Mesenchymal stem cell (in vitro differentiated cells and primary cell): ENCODE results near the gene DENND4B.

ENCODE experiments used
- DNase-seq: peaks from one replicate; pipeline ENCODE4 v3.0.0-alpha.2; 2013
- H2AFZ ChIP-seq: one replicate; pipeline ENCODE4 v1.6.1; 2013; ENCODE audit warnings: low read depth, mild to moderate bottlenecking, control low read depth, inconsistent platforms, low read length, moderate library complexity
- H2AK5ac ChIP-seq: 2 replicates; pipeline ENCODE4 v1.6.1; 2013; ENCODE audit warnings: low read length, moderate library complexity, mild to moderate bottlenecking, inconsistent platforms; ENCODE audit not compliant: severe bottlenecking
- H2BK120ac ChIP-seq: one replicate; pipeline ENCODE4 v1.6.1; 2013; ENCODE audit warnings: low read depth, mild to moderate bottlenecking, inconsistent platforms, low read length, moderate library complexity
- H2BK12ac ChIP-seq, 2 experiments: one replicate each; pipeline ENCODE4 v1.6.1; 2013; ENCODE audit warnings: inconsistent platforms in 2 of 2, low read length in 2 of 2, mild to moderate bottlenecking in 2 of 2, moderate library complexity in 2 of 2, control low read depth in 1 of 2
- H2BK15ac ChIP-seq: one replicate; pipeline ENCODE4 v1.6.1; 2013; ENCODE audit warnings: mild to moderate bottlenecking, low read depth, inconsistent platforms; ENCODE audit not compliant: poor library complexity, severe bottlenecking
- H2BK5ac ChIP-seq: 2 replicates; pipeline ENCODE4 v1.6.1; 2013; ENCODE audit warnings: low read depth, mild to moderate bottlenecking, low read length, control low read depth, inconsistent platforms; ENCODE audit not compliant: poor library complexity, severe bottlenecking
- H3K14ac ChIP-seq, 2 experiments: one replicate each; pipeline ENCODE4 v1.6.1; 2013; ENCODE audit warnings: inconsistent platforms in 2 of 2, low read length in 2 of 2, control low read depth in 1 of 2, mild to moderate bottlenecking in 1 of 2, moderate library complexity in 1 of 2
- H3K18ac ChIP-seq, 2 experiments: one replicate each; pipeline ENCODE4 v1.6.1; 2013; ENCODE audit warnings: inconsistent platforms in 2 of 2, low read length in 2 of 2, control low read depth in 1 of 2, low read depth in 1 of 2, mild to moderate bottlenecking in 1 of 2
- H3K23ac ChIP-seq, 2 experiments: one replicate each; pipeline ENCODE4 v1.6.1; 2013; ENCODE audit warnings: inconsistent platforms in 2 of 2, low read length in 2 of 2, mild to moderate bottlenecking in 2 of 2, moderate library complexity in 2 of 2, control low read depth in 1 of 2
- H3K27ac ChIP-seq: 2 replicates; pipeline ENCODE4 v1.5.1; 2013; ENCODE audit warnings: mild to moderate bottlenecking, moderate library complexity, low read length, control low read depth, inconsistent platforms; ENCODE audit not compliant: poor library complexity, severe bottlenecking
- H3K27me3 ChIP-seq, 2 experiments: 2 replicates each; pipeline versions ENCODE4 v1.6.1 to v1.7.0; 2013; ENCODE audit warnings: low read length in 2 of 2, mild to moderate bottlenecking in 2 of 2, moderate library complexity in 2 of 2, control low read depth in 1 of 2, inconsistent platforms in 1 of 2; ENCODE audit not compliant: control insufficient read depth in 1 of 2, insufficient read depth in 1 of 2
- H3K36me3 ChIP-seq, 2 experiments: 2 replicates each; pipeline versions ENCODE4 v1.6.1 to v1.7.0; 2013; ENCODE audit warnings: low read length in 2 of 2, control low read depth in 1 of 2, inconsistent platforms in 1 of 2, low read depth in 1 of 2, mild to moderate bottlenecking in 1 of 2; ENCODE audit not compliant: insufficient read depth in 2 of 2, control insufficient read depth in 1 of 2
- H3K4ac ChIP-seq, 2 experiments: one replicate each; pipeline ENCODE4 v1.6.1; 2013; ENCODE audit warnings: inconsistent platforms in 2 of 2, low read length in 2 of 2, mild to moderate bottlenecking in 2 of 2, moderate library complexity in 2 of 2, control low read depth in 1 of 2, low read depth in 1 of 2
- H3K4me1 ChIP-seq: 2 replicates; pipeline ENCODE4 v1.6.1; 2013; ENCODE audit warnings: low read depth, low read length, control low read depth; ENCODE audit not compliant: control insufficient read depth, insufficient read depth
- H3K4me2 ChIP-seq: 2 replicates; pipeline ENCODE4 v1.6.1; 2013; ENCODE audit warnings: low read length, mild to moderate bottlenecking, inconsistent platforms; ENCODE audit not compliant: poor library complexity, severe bottlenecking
- H3K4me3 ChIP-seq, 2 experiments: 2 replicates each; pipeline versions ENCODE4 v1.5.1 to v1.7.0; 2013; ENCODE audit warnings: low read length in 2 of 2, mild to moderate bottlenecking in 2 of 2, control low read depth in 1 of 2, low read depth in 1 of 2; ENCODE audit not compliant: insufficient read depth in 1 of 2
- H3K79me1 ChIP-seq: replicated peaks from 2 replicates; pipeline ENCODE4 v1.6.1; 2013; ENCODE audit warnings: mild to moderate bottlenecking, control low read depth, low read length, inconsistent platforms; ENCODE audit not compliant: poor library complexity, severe bottlenecking
- H3K9ac ChIP-seq: 2 replicates; pipeline ENCODE4 v1.7.0; 2013; ENCODE audit warnings: mild to moderate bottlenecking, low read length, moderate library complexity
- H3K9me3 ChIP-seq: 2 replicates; pipeline ENCODE4 v1.7.0; 2013; ENCODE audit warnings: mild to moderate bottlenecking, low read length; ENCODE audit not compliant: control insufficient read depth
- H4K8ac ChIP-seq: one replicate; pipeline ENCODE4 v1.6.1; 2013; ENCODE audit warnings: inconsistent platforms, mild to moderate bottlenecking, low read length, moderate library complexity
- H4K91ac ChIP-seq: one replicate; pipeline ENCODE4 v1.6.1; 2013; ENCODE audit warnings: mild to moderate bottlenecking, low read length, inconsistent platforms
- WGBS: methylation state at CpG from one replicate; pipeline ENCODE4 v1.1.7; 2013; ENCODE audit warnings: mixed read lengths; 5-methylcytosine and 5-hydroxymethylcytosine counted together

DENND4B gene

DNA sequence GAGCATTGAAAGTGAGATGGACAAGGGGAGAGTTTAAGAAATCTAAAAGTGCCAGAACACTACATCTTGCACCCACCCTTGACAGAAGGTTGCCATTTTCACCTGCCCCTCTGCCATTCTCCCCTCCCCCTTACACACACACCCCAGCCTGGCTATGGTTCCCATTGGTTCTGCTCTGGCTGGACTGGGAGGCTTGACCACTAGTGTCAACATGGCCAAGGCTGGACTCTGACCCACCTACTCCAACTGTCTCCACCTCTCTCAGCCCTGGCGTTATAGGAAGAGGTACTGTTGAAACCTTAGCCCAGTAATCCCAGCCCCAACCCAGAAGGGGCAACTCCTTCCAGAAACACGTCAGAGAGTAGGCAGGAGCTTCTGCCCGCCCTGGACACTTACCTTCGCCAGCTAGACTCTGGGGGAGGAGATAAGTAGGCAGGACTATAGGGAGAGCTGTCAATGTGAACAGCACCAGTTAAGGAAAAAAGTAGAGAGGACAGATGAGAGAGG, 7.4 kb upstream of the DENND4B start:
- Histone ChIP-seq H3K14ac (no peak overlapping the region), H2AK5ac (no peak overlapping the region), H2BK5ac (no peak overlapping the region), H3K4me2 (no peak overlapping the region), H3K4ac (no peak overlapping the region), H3K4me1 (peaks cover 15% of the 10 kb centered on the region), H3K36me3 (peaks cover 44 to 54% of the 10 kb centered on the region in 2 experiments), H2BK120ac (no peak overlapping the region), H4K8ac (no peak overlapping the region), H3K18ac (no peak overlapping the region), H3K79me1 (peaks cover 30% of the 10 kb centered on the region), H2AFZ (no peak overlapping the region), H4K91ac (no peak overlapping the region), H2BK12ac (no peak overlapping the region), H3K27me3 (no peaks in the 10 kb centered on the region), H3K27ac (no peak overlapping the region), H3K23ac (no peak overlapping the region), H2BK15ac (no peak overlapping the region), H3K4me3 (no peak overlapping the region), H3K9ac (no peak overlapping the region), H3K9me3 (no peaks in the 10 kb centered on the region)
- DNase-seq, result no peak
- WGBS, result 100% methylated on average over 4 of the region's 4 CpGs

DNA sequence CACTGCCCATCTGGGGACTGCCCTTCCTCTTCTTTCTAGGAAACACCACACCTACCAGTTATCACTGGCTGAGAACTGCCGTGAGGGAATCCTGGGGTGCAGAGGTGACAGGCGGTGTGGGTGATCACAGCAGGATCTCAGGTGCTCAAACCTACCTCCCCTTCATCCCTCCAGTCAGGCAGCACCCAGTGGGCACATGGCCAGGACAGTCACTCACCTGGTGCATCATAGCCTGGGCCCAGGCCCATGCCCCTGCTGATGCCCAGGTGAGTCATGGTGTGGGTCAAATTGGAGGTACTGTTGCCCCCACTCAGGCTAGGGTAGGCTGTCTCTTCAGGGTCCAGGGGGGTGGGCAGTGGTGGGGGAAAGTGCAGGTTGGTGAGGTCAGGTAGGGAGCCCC, 5.3 kb upstream of the DENND4B start:
- Histone ChIP-seq H4K8ac (no peak overlapping the region), H3K14ac (no peak overlapping the region), H2AK5ac (no peak overlapping the region), H3K9ac (no peak overlapping the region), H3K27me3 (no peaks in the 10 kb centered on the region), H2BK12ac (no peak overlapping the region), H3K23ac (no peak overlapping the region), H3K4me2 (no peak overlapping the region), H2BK120ac (no peak overlapping the region), H2AFZ (no peak overlapping the region), H4K91ac (no peak overlapping the region), H2BK5ac (no peak overlapping the region), H3K79me1 (peaks cover 34% of the 10 kb centered on the region), H3K36me3 (peaks cover 64 to 72% of the 10 kb centered on the region in 2 experiments), H2BK15ac (no peak overlapping the region), H3K4me3 (no peak overlapping the region), H3K9me3 (no peaks in the 10 kb centered on the region), H3K18ac (no peak overlapping the region), H3K4ac (no peak overlapping the region), H3K27ac (no peak overlapping the region), H3K4me1 (peaks cover 13% of the 10 kb centered on the region)
- no peak for DNase-seq
- WGBS, result 100% methylated on average over 2 of the region's 2 CpGs

DNA sequence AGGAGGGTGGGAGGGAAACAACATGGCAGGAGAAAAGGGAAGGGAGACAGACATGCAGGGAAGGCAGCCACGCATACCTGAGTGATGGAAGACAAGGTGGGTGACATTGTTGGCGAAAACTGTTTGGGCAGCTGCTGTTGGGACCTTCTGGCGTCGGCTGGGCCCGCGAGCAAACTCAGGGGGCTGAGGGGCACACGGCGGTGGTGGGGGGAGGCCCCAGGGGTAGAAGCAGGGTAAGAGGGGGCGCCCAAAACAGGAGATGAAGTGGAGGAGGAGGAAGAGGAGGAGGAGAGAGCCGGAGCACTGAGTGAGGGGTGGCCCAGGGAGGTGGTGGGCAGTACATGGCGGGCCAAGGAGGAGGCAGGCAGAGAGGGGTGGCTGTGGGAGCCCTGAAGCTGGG, 4.7 kb upstream of the DENND4B start:
- no peak overlapping the region for H3K9ac ChIP-seq
- no peak overlapping the region for H3K4me2 ChIP-seq
- no peak overlapping the region for H2BK120ac ChIP-seq
- H3K14ac ChIP-seq, result no peak overlapping the region
- H2BK12ac ChIP-seq, result no peak overlapping the region
- 98% methylated on average over 11 of the region's 11 CpGs for WGBS
- peaks cover 64 to 72% of the 10 kb centered on the region in 2 experiments for H3K36me3 ChIP-seq
- H4K8ac ChIP-seq, result no peak overlapping the region
- H4K91ac ChIP-seq, result no peak overlapping the region
- no peak overlapping the region for H3K4me3 ChIP-seq
- H3K4ac ChIP-seq, result no peak overlapping the region
- peaks cover 9% of the 10 kb centered on the region for H3K4me1 ChIP-seq
- no peak overlapping the region for H2BK15ac ChIP-seq
- H3K18ac ChIP-seq, result no peak overlapping the region
- no peak overlapping the region for H3K27ac ChIP-seq
- H2AFZ ChIP-seq, result no peak overlapping the region
- H3K23ac ChIP-seq, result no peak overlapping the region
- no peaks in the 10 kb centered on the region for H3K27me3 ChIP-seq
- no peak overlapping the region for H2AK5ac ChIP-seq
- no peak overlapping the region for H2BK5ac ChIP-seq
- H3K9me3 ChIP-seq, result no peaks in the 10 kb centered on the region
- H3K79me1 ChIP-seq, result peaks cover 34% of the 10 kb centered on the region
- no peak for DNase-seq

DNA sequence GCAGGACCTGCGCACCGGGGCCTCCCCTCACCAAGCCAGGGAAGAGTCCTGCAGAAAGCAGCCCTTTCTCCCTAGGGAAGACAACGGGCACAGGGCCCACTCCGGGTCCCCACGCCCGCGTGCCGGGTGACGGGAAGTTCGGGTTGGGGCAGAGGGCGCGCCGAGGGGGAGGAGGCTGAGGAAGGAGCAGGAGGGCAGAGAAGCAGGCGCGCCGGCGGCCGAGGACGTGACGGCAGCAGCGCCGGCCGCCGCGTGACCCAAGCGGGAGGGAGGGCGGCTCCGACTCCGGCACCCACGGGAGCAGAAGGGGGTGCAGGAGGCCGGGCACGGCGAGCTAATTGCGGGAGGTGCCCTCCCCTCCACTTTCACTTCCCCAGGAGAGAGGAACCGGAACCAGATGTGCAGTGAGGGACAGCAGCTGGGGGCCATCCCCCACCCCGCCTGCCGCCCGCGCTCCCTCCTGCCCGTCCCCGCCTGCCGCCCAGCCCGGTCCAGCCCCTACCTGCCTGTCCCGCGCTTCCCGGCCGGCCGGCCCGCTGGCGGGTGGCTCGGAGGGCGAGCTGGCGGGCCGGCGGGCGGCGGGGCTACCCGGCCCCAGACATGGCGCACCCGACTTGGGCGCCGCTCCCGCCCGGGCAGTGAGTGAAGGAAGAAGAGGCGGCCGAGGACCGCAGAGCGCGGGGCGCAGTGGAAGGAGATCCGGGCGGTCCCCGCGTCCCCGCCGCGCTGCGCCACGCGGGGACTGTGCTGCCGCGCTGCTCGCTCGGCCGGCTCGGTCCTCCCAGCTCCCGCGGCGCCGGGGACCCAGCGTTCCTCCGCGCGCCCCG, 510 bp downstream of the DENND4B start:
- Histone ChIP-seq H2AFZ (peak overlapping the region; percentile 36), H3K79me1 (peaks cover 41% of the 10 kb centered on the region)

More for the DNA sequence above, 510 bp downstream of the DENND4B start:
- H3K27me3 ChIP-seq, result no peaks in the 10 kb centered on the region
- peak overlapping the region; percentile 83 for H4K8ac ChIP-seq
- peak overlapping the region; percentile 54 for H2BK5ac ChIP-seq
- peak; percentile 81 for DNase-seq
- H3K4ac ChIP-seq, result peak overlapping the region; percentile 1 to 92
- no peak overlapping the region for H2AK5ac ChIP-seq
- peak overlapping the region; percentile 83 for H3K4me2 ChIP-seq
- peak overlapping the region in 1 of 2 experiments; percentile 91 for H3K14ac ChIP-seq
- peak overlapping the region in 1 of 2 experiments; percentile 37 for H2BK12ac ChIP-seq
- peak overlapping the region; percentile 37 to 98 for H3K18ac ChIP-seq
- H2BK15ac ChIP-seq, result peak overlapping the region; percentile 86
- H4K91ac ChIP-seq, result peak overlapping the region; percentile 84
- H3K9ac ChIP-seq, result peak overlapping the region; percentile 96
- H3K27ac ChIP-seq, result no peak overlapping the region
- H3K4me1 ChIP-seq, result peaks cover 12% of the 10 kb centered on the region
- peak overlapping the region; percentile 87 to 94 for H3K4me3 ChIP-seq
- H3K23ac ChIP-seq, result peak overlapping the region in 1 of 2 experiments; percentile 73
- H3K36me3 ChIP-seq, result peaks cover 55 to 63% of the 10 kb centered on the region in 2 experiments
- H2BK120ac ChIP-seq, result peak overlapping the region; percentile 80
- under 1% methylated on average over 56 of the region's 95 CpGs for WGBS
- no peaks in the 10 kb centered on the region for H3K9me3 ChIP-seq
